NCI-H2107 (cell line): ENCODE data around the gene HHAT.
A peak's percentile ranks its signal among the peaks of the same experiment; 100 is the strongest.

ENCODE experiments used
- DNase-seq: peaks from one replicate; lab custom pipeline; 2025; lab: John Stamatoyannopoulos, UW

Gene HHAT

GRCh38 chr1:210487021-210487420 is 158.3 kb downstream of the HHAT start:
- no peak for DNase-seq

GRCh38 chr1:210489491-210489890 is 160.8 kb downstream of the HHAT start:
- DNase-seq = no peak

GRCh38 chr1:210490781-210491180 is 162.1 kb downstream of the HHAT start:
- DNase-seq = no peak

- DNase-seq = no peak
These were observed 167.4 kb downstream of the HHAT start for GRCh38 chr1:210496063-210496462.

GRCh38 chr1:210499956-210500355 is 171.3 kb downstream of the HHAT start:
- peak; percentile 9 for DNase-seq

GRCh38 chr1:210500831-210501230 is 172.1 kb downstream of the HHAT start:
- DNase-seq = no peak

- no peak for DNase-seq
These were observed 175.6 kb downstream of the HHAT start for GRCh38 chr1:210504286-210504685.

GRCh38 chr1:210505601-210506496 is 177.1 kb downstream of the HHAT start:
- no peak for DNase-seq

GRCh38 chr1:210506689-210507088 is 178.0 kb downstream of the HHAT start:
- DNase-seq = no peak

GRCh38 chr1:210516092-210516656 is 187.5 kb downstream of the HHAT start:
- DNase-seq = no peak

GRCh38 chr1:210516697-210517459 is 188.2 kb downstream of the HHAT start:
- no peak for DNase-seq

GRCh38 chr1:210523830-210524229 is 195.1 kb downstream of the HHAT start:
- no peak for DNase-seq

GRCh38 chr1:210525716-210526454 is 197.2 kb downstream of the HHAT start:
- no peak for DNase-seq

GRCh38 chr1:210527091-210527490 is 198.4 kb downstream of the HHAT start:
- no peak for DNase-seq

- no peak for DNase-seq
These were observed 202.9 kb downstream of the HHAT start for GRCh38 chr1:210531475-210532222.

- DNase-seq = no peak
These were observed 203.5 kb downstream of the HHAT start for GRCh38 chr1:210532223-210532598.

- no peak for DNase-seq
These were observed 207.1 kb downstream of the HHAT start for GRCh38 chr1:210535761-210536160.

GRCh38 chr1:210536254-210536961 is 207.7 kb downstream of the HHAT start:
- no peak for DNase-seq

- no peak for DNase-seq
These were observed 211.6 kb downstream of the HHAT start for GRCh38 chr1:210540288-210540687.

- DNase-seq = no peak
These were observed 213.1 kb downstream of the HHAT start for GRCh38 chr1:210541680-210542358.
